Glutamatergic neuron (in vitro differentiated cells): ENCODE data around the gene RGS6. TPM values are rescaled to one million over a fixed set of nuclear protein-coding genes. Genes with fewer than 3 reads are reported as not detected.

ENCODE experiments used
- DNase-seq: peaks from one replicate; pipeline ENCODE4 v3.0.0; 2022
- H3K27ac Mint-ChIP-seq: one replicate; pipeline ENCODE4 v1.8.0; 2020; ENCODE audit warnings: mild to moderate bottlenecking, mixed read lengths, inconsistent platforms; ENCODE audit not compliant: unreplicated experiment
- H3K27me3 Mint-ChIP-seq: one replicate; pipeline ENCODE4 v1.8.0; 2020; ENCODE audit warnings: mild to moderate bottlenecking, moderate library complexity, mixed read lengths, inconsistent platforms; ENCODE audit not compliant: unreplicated experiment
- H3K36me3 Mint-ChIP-seq: one replicate; pipeline ENCODE4 v1.8.0; 2020; ENCODE audit warnings: mild to moderate bottlenecking, mixed read lengths, inconsistent platforms; ENCODE audit not compliant: unreplicated experiment
- H3K4me1 Mint-ChIP-seq: one replicate; pipeline ENCODE4 v1.8.0; 2020; ENCODE audit warnings: mild to moderate bottlenecking, low read depth, mixed read lengths, inconsistent platforms; ENCODE audit not compliant: unreplicated experiment
- H3K4me3 Mint-ChIP-seq: one replicate; pipeline ENCODE4 v1.8.0; 2020; ENCODE audit warnings: mild to moderate bottlenecking, mixed read lengths, inconsistent platforms; ENCODE audit not compliant: unreplicated experiment
- H3K9me3 Mint-ChIP-seq: one replicate; pipeline ENCODE4 v1.8.0; 2020; ENCODE audit warnings: mild to moderate bottlenecking, moderate library complexity, mixed read lengths, inconsistent platforms; ENCODE audit not compliant: unreplicated experiment
- CTCF ChIP-seq: fragments of 200-600 bp; sonication (generic); IDR thresholded peaks from one replicate; pipeline ENCODE4 v1.5.0; 2021; ENCODE audit not compliant: partially characterized antibody, unreplicated experiment
- total RNA-seq: library from RNA; stranded (reverse); fragmentation: NEBNext Ultra II Directional; extraction: Animal tissue kit (Norgen Biotek cat#: 25700); gene quantifications from one replicate; pipeline ENCODE4 v1.2.1, GENCODE V29; 2021; ENCODE audit not compliant: unreplicated experiment

The RGS6 gene
- total RNA-seq, 1 donor from 2014 or later = 1.2 TPM

GRCh38 chr14:72146241-72146640 is 214.0 kb downstream of the RGS6 start:
- peaks cover 3% of the 10 kb centered on the region for H3K4me1 Mint-ChIP-seq
- TF ChIP-seq CTCF = no peak
- H3K27me3 Mint-ChIP-seq = peaks cover 3% of the 10 kb centered on the region
- no peak overlapping the region for H3K27ac Mint-ChIP-seq
- H3K36me3 Mint-ChIP-seq = peaks cover 5% of the 10 kb centered on the region
- DNase-seq = no peak
- peaks cover 1% of the 10 kb centered on the region for H3K9me3 Mint-ChIP-seq
- no peak overlapping the region for H3K4me3 Mint-ChIP-seq

DNA sequence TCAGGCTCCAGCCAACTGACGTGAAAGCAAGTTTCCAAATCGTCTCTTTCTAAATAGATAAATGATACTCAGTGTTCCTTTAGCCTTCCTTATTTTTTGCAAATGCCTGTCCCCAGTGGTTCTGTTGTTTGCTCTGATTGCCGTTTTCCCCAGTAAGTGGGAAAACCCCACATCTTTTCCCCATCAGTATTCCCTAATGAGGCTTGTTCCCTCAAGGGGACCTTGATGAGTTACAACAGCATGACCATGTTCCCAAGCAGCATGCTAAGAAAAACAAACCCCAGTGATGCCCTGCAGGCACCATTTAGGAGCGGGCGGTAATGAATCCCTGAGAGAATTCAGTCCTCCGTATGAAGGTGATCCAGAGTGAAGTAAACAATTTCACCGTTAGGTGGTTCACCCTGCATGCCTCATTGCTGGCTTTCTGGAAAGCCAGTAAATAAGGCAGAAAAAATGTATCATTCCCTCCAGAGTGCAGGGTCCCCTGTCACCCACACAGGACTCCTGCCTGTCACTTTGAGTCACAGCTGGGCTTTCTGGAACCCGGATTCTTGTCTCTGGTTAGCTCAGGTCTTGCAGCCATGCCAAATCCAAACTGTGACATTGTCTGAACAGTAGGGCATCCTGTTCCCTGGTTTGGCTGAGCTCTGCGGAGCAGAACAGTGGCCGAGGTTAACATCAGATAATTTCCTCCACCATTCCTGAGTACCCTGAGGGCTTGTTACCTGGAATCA is 222.6 kb downstream of the RGS6 start:
- Mint-ChIP-seq H3K36me3 (no peaks in the 10 kb centered on the region), H3K27ac (no peak overlapping the region), H3K9me3 (peaks cover 7% of the 10 kb centered on the region), H3K4me3 (no peak overlapping the region), H3K4me1 (no peaks in the 10 kb centered on the region), H3K27me3 (no peaks in the 10 kb centered on the region)
- no peak for TF ChIP-seq CTCF
- DNase-seq = no peak

GRCh38 chr14:72155379-72155993 is 223.3 kb downstream of the RGS6 start:
- no peak for TF ChIP-seq CTCF
- Mint-ChIP-seq H3K4me3 (no peak overlapping the region), H3K36me3 (no peaks in the 10 kb centered on the region), H3K9me3 (peaks cover 7% of the 10 kb centered on the region), H3K27me3 (no peaks in the 10 kb centered on the region), H3K4me1 (no peaks in the 10 kb centered on the region), H3K27ac (no peak overlapping the region)
- no peak for DNase-seq

- Mint-ChIP-seq H3K9me3 (no peaks in the 10 kb centered on the region), H3K4me3 (no peak overlapping the region), H3K36me3 (no peaks in the 10 kb centered on the region), H3K27ac (no peak overlapping the region), H3K27me3 (no peaks in the 10 kb centered on the region), H3K4me1 (no peaks in the 10 kb centered on the region)
- no peak for DNase-seq
- no peak for TF ChIP-seq CTCF
Measured at GRCh38 chr14:72164420-72165228, 232.4 kb downstream of the RGS6 start.
